ENCODE measurements around the gene MMP17.

Gene MMP17

GRCh38 chr12:131827961-131828534, at the start of gene MMP17:
Gene MMP17 (plus strand): TSS chr12:131828393. CDS start chr12:131828495, 102 bp downstream.
- no peaks in the 10 kb centered on the region for H3K9me3 ChIP-seq (ENCODE audit: control insufficient read depth, insufficient read depth, low read depth, low read length)
- no peak for TF ChIP-seq ZNF202 (tag by site-specific recombination; IDR thresholded peaks at IDR 0.05; ENCODE audit: borderline replicate concordance)
- peak; percentile 20; the same call in 1 of the 2 replicates for TF ChIP-seq GLIS1 (tag by site-specific recombination; IDR thresholded peaks at IDR 0.05)
- peak; percentile 48; the same call in 1 of the 2 replicates for TF ChIP-seq ZBTB20 (tag by site-specific recombination; IDR thresholded peaks at IDR 0.05)
- no peak for TF ChIP-seq SP3 (tag by site-specific recombination; IDR thresholded peaks at IDR 0.05)
- TF ChIP-seq GLI4 (tag by site-specific recombination; IDR thresholded peaks at IDR 0.05), result no peak
- TF ChIP-seq ZNF2 (tag by site-specific recombination; IDR thresholded peaks at IDR 0.05), result no peak
- TF ChIP-seq ZBTB26 (tag by site-specific recombination; optimal IDR thresholded peaks at IDR 0.05), result peak; percentile 39
- TF ChIP-seq ZNF561 (tag by site-specific recombination; IDR thresholded peaks at IDR 0.05; ENCODE audit: borderline replicate concordance), result no peak
- no peak for TF ChIP-seq ZNF404 (tag by site-specific recombination; IDR thresholded peaks at IDR 0.05)
- no peak for TF ChIP-seq ZNF449 (tag by site-specific recombination; IDR thresholded peaks at IDR 0.05)
- no peak for TF ChIP-seq ZNF837 (tag by site-specific recombination; IDR thresholded peaks at IDR 0.05)
- no peak for TF ChIP-seq ZNF133 (tag by site-specific recombination; IDR thresholded peaks at IDR 0.05)
- no peak for TF ChIP-seq ZNF692 (tag by site-specific recombination; IDR thresholded peaks at IDR 0.05)
- TF ChIP-seq ZNF23 (tag by site-specific recombination; IDR thresholded peaks at IDR 0.05; ENCODE audit: borderline replicate concordance), result no peak
- TF ChIP-seq ZNF19 (tag by site-specific recombination; IDR thresholded peaks at IDR 0.05; ENCODE audit: low read depth), result no peak
- no peak for TF ChIP-seq IKZF3 (tag by site-specific recombination; IDR thresholded peaks at IDR 0.05)
- no peak for TF ChIP-seq PRDM1 (tag by site-specific recombination; IDR thresholded peaks at IDR 0.05)
- no peaks in the 10 kb centered on the region for H3K36me3 ChIP-seq (ENCODE audit: control insufficient read depth in 2 of 2, insufficient read depth in 1 of 2, low read length in 2 of 2)
- H3K4me3 ChIP-seq (ENCODE audit: low read depth, low read length), result peak within 1 kb of the TSS; percentile 35
- ChIA-PET CTCF (interaction anchor here (0.6 kb wide), 2 partner anchors 20 to 37 kb away, joined by 3 read pairs; no protein-coding TSS in a partner anchor), POLR2A (no interaction called here)
- H3K4me1 ChIP-seq (ENCODE audit: control insufficient read depth, insufficient read depth, low read length), result peaks cover 6% of the 10 kb centered on the region; the same call in 1 of the 2 replicates
- H3K27ac ChIP-seq (ENCODE audit: extremely low read depth, low read depth, low read length), result no peak within 1 kb of the TSS; the same call in 1 of the 2 replicates

GRCh38 chr12:131779027-131779426, 49.2 kb upstream of the MMP17 start:
- ChIA-PET CTCF (no interaction called here), POLR2A (no interaction called here)
- Histone ChIP-seq H3K4me3 (ENCODE audit: low read depth, low read length) (no peak overlapping the region), H3K4me1 (ENCODE audit: control insufficient read depth, insufficient read depth, low read length) (peaks cover 7% of the 10 kb centered on the region), H3K9me3 (ENCODE audit: control insufficient read depth, insufficient read depth, low read depth, low read length) (no peaks in the 10 kb centered on the region), H3K27ac (ENCODE audit: extremely low read depth, low read depth, low read length) (no peak overlapping the region), H3K36me3 (ENCODE audit: control insufficient read depth in 2 of 2, insufficient read depth in 1 of 2, low read length in 2 of 2) (peaks cover 25 to 59% of the 10 kb centered on the region in 2 experiments)
- 0 out of 2 replicates have a peak, but pooled peaks have one; percentile 21 for TF ChIP-seq EGR2 (tag by site-specific recombination; IDR thresholded peaks at IDR 0.05; ENCODE audit: low read depth)
- TF ChIP-seq ZNF138 (tag by site-specific recombination; IDR thresholded peaks at IDR 0.05; ENCODE audit: borderline replicate concordance), result no peak
